Measurements from ENCODE around the gene TRIM43. TPM values are rescaled to one million over a fixed set of nuclear protein-coding genes. Genes with fewer than 3 reads are reported as not detected.
"Not testable (repeated sequence)": the region's sequence is repeated elsewhere in the genome, so short reads cannot be mapped to it uniquely, and the experiment has no call there.

TRIM43 gene
- polyA plus RNA-seq, 1 of the 3 experiments (the other 2 are of a cell fraction) = 0.23 TPM

- TF ChIP-seq RCOR1 (IDR thresholded peaks at IDR 0.05; ENCODE audit: low read length) (no peak), CHD2 (IDR thresholded peaks at IDR 0.05; ENCODE audit: low read length, partially characterized antibody) (no peak), RFX5 (IDR thresholded peaks at IDR 0.05; ENCODE audit: low read length) (no peak), FOSL2 (IDR thresholded peaks at IDR 0.05; ENCODE audit: borderline replicate concordance, low read depth) (no peak)
Measured at GRCh38 chr2:95575857-95576256, 15.9 kb upstream of the TRIM43 start (continued).

DNA sequence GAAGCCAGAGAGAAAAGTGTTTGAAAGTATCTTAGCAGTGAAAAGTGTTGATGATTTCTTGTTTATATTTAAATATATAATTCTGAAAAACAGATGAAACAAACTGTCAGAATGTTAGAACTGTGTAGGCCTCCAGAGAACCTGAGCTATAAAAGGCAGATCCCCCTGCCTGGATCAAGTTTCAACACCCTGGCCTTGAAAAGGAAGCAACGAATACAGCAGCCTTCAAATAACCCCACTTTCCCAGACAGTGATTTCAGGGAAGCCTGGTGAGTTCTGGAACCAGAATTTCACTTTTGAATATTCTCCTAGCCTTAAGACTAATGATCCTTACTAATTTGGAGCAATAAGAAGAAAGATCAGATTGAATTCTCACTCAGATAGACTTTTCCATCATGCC, 13.3 kb upstream of the TRIM43 start:
- Histone ChIP-seq H3K4me3 (ENCODE audit: low read depth in 2 of 2, low read length in 1 of 2) (no peak overlapping the region), H3K4me1 (ENCODE audit: control insufficient read depth in 1 of 2, insufficient read depth in 2 of 2, low read depth in 1 of 2, low read length in 1 of 2) (no peaks in the 10 kb centered on the region), H3K9me3 (no peaks in the 10 kb centered on the region), H2AFZ (ENCODE audit: low read depth) (no peak overlapping the region), H3K27ac (ENCODE audit: low read depth in 2 of 2, low read length in 1 of 2) (peak overlapping the region in 1 of 2 experiments; percentile 47; a peak in 1 of 4 replicates), H3K9me2 (no peaks in the 10 kb centered on the region), H3K4me2 (no peak overlapping the region), H4K20me1 (ENCODE audit: insufficient read depth) (no peaks in the 10 kb centered on the region), H3K9ac (no peak overlapping the region), H3K79me2 (ENCODE audit: insufficient read depth) (no peaks in the 10 kb centered on the region), H3K36me3 (replicated peaks in 1 of 2; ENCODE audit: control insufficient read depth in 1 of 2, insufficient read depth in 2 of 2, low read length in 1 of 2) (no peaks in the 10 kb centered on the region), H3K27me3 (ENCODE audit: insufficient read depth) (peaks cover 8% of the 10 kb centered on the region; the same call in 1 of the 2 replicates), H3F3A (replicated peaks; ENCODE audit: insufficient read depth) (no peaks in the 10 kb centered on the region)
- POLR2A ChIA-PET = no interaction called here
- no peak for DNase-seq
- TF ChIP-seq, protein P1, sequence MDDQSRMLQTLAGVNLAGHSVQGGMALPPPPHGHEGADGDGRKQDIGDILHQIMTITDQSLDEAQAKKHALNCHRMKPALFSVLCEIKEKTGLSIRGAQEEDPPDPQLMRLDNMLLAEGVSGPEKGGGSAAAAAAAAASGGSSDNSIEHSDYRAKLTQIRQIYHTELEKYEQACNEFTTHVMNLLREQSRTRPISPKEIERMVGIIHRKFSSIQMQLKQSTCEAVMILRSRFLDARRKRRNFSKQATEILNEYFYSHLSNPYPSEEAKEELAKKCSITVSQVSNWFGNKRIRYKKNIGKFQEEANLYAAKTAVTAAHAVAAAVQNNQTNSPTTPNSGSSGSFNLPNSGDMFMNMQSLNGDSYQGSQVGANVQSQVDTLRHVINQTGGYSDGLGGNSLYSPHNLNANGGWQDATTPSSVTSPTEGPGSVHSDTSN (IDR thresholded peaks at IDR 0.05) = no peak
- TF ChIP-seq JUND (IDR thresholded peaks at IDR 0.05) = no peak
- no peak for TF ChIP-seq TCF12 (IDR thresholded peaks at IDR 0.05)
- TF ChIP-seq CHD2 (IDR thresholded peaks at IDR 0.05; ENCODE audit: low read length, partially characterized antibody) = no peak
- TF ChIP-seq MEF2A (IDR thresholded peaks at IDR 0.05; ENCODE audit: borderline replicate concordance, low read depth) = no peak
- TF ChIP-seq SMC3 (IDR thresholded peaks at IDR 0.05; ENCODE audit: low read depth, low read length) = no peak
- no peak for TF ChIP-seq EZH2phosphoT487 (IDR thresholded peaks at IDR 0.05; ENCODE audit: borderline replicate concordance, low read depth)
- no peak for TF ChIP-seq FOXM1 (IDR thresholded peaks at IDR 0.05; ENCODE audit: low read depth)
- no peak for TF ChIP-seq TEAD4 (IDR thresholded peaks at IDR 0.05; ENCODE audit: borderline replicate concordance, insufficient read depth)
- TF ChIP-seq, protein P2, sequence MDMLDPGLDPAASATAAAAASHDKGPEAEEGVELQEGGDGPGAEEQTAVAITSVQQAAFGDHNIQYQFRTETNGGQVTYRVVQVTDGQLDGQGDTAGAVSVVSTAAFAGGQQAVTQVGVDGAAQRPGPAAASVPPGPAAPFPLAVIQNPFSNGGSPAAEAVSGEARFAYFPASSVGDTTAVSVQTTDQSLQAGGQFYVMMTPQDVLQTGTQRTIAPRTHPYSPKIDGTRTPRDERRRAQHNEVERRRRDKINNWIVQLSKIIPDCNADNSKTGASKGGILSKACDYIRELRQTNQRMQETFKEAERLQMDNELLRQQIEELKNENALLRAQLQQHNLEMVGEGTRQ (IDR thresholded peaks at IDR 0.05; ENCODE audit: borderline replicate concordance, low read depth, low read length) = no peak
- TF ChIP-seq, protein P3, sequence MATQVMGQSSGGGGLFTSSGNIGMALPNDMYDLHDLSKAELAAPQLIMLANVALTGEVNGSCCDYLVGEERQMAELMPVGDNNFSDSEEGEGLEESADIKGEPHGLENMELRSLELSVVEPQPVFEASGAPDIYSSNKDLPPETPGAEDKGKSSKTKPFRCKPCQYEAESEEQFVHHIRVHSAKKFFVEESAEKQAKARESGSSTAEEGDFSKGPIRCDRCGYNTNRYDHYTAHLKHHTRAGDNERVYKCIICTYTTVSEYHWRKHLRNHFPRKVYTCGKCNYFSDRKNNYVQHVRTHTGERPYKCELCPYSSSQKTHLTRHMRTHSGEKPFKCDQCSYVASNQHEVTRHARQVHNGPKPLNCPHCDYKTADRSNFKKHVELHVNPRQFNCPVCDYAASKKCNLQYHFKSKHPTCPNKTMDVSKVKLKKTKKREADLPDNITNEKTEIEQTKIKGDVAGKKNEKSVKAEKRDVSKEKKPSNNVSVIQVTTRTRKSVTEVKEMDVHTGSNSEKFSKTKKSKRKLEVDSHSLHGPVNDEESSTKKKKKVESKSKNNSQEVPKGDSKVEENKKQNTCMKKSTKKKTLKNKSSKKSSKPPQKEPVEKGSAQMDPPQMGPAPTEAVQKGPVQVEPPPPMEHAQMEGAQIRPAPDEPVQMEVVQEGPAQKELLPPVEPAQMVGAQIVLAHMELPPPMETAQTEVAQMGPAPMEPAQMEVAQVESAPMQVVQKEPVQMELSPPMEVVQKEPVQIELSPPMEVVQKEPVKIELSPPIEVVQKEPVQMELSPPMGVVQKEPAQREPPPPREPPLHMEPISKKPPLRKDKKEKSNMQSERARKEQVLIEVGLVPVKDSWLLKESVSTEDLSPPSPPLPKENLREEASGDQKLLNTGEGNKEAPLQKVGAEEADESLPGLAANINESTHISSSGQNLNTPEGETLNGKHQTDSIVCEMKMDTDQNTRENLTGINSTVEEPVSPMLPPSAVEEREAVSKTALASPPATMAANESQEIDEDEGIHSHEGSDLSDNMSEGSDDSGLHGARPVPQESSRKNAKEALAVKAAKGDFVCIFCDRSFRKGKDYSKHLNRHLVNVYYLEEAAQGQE (IDR thresholded peaks at IDR 0.05; ENCODE audit: low read depth, low read length) = no peak
- no peak for TF ChIP-seq RCOR1 (IDR thresholded peaks at IDR 0.05; ENCODE audit: low read length)
- TF ChIP-seq EP300 (IDR thresholded peaks at IDR 0.05; ENCODE audit: borderline replicate concordance in 1 of 2, low read depth in 1 of 2, low read length in 1 of 2) = no peak
- TF ChIP-seq, protein P4, sequence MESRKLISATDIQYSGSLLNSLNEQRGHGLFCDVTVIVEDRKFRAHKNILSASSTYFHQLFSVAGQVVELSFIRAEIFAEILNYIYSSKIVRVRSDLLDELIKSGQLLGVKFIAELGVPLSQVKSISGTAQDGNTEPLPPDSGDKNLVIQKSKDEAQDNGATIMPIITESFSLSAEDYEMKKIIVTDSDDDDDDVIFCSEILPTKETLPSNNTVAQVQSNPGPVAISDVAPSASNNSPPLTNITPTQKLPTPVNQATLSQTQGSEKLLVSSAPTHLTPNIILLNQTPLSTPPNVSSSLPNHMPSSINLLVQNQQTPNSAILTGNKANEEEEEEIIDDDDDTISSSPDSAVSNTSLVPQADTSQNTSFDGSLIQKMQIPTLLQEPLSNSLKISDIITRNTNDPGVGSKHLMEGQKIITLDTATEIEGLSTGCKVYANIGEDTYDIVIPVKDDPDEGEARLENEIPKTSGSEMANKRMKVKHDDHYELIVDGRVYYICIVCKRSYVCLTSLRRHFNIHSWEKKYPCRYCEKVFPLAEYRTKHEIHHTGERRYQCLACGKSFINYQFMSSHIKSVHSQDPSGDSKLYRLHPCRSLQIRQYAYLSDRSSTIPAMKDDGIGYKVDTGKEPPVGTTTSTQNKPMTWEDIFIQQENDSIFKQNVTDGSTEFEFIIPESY (IDR thresholded peaks at IDR 0.05; ENCODE audit: borderline replicate concordance, low read depth) = no peak
- no peak for TF ChIP-seq NRF1 (IDR thresholded peaks at IDR 0.05; ENCODE audit: low read depth, low read length)
- TF ChIP-seq, protein P5, sequence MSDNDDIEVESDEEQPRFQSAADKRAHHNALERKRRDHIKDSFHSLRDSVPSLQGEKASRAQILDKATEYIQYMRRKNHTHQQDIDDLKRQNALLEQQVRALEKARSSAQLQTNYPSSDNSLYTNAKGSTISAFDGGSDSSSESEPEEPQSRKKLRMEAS (IDR thresholded peaks at IDR 0.05; ENCODE audit: low read depth) = no peak
- no peak for TF ChIP-seq GATA2 (CRISPR knock-in tag; IDR thresholded peaks at IDR 0.05)
- TF ChIP-seq FOXJ3 (CRISPR knock-in tag; IDR thresholded peaks at IDR 0.05) = no peak
- 0% methylated on average over 1 of the region's 1 CpG for WGBS (ENCODE audit: low lambda C conversion rate)
- CTCF ChIA-PET = no interaction called here

DNA sequence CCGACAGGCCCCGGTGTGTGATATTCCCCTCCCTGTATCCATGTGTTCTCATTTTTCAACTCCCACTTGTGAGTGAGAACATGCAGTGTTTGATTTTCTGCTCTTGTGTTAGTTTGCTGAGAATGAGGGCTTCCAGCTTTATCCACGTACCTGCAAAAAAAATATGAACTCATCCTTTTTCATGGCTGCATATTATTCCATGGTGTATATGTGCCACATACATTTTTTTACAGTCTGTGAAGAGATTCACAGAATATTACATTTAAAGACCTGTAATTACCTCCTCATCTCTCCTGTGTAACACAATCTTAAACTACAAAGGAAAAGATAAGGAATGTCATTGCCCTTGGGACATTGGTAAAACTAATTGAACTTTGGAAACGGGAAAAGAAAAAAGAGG, 8.3 kb upstream of the TRIM43 start:
- WGBS (ENCODE audit: low lambda C conversion rate) = 22% methylated on average over 4 of the region's 4 CpGs
- H3K27ac ChIP-seq (ENCODE audit: low read depth in 2 of 2, low read length in 1 of 2); H3K27me3 ChIP-seq (ENCODE audit: insufficient read depth); H3K4me1 ChIP-seq (ENCODE audit: control insufficient read depth in 1 of 2, insufficient read depth in 2 of 2, low read depth in 1 of 2, low read length in 1 of 2); H3F3A ChIP-seq (replicated peaks; ENCODE audit: insufficient read depth); POLR2A ChIA-PET; H4K20me1 ChIP-seq (ENCODE audit: insufficient read depth); H3K36me3 ChIP-seq (replicated peaks in 1 of 2; ENCODE audit: control insufficient read depth in 1 of 2, insufficient read depth in 2 of 2, low read length in 1 of 2); CTCF ChIA-PET; H3K79me2 ChIP-seq (ENCODE audit: insufficient read depth); H3K9ac ChIP-seq; H3K4me2 ChIP-seq; H3K9me2 ChIP-seq; H3K9me3 ChIP-seq; H3K4me3 ChIP-seq (ENCODE audit: low read depth in 2 of 2, low read length in 1 of 2); DNase-seq; H2AFZ ChIP-seq (ENCODE audit: low read depth): not testable (repeated sequence)
